ENCODE results near the gene TPM2. TPM values are rescaled to one million over a fixed set of nuclear protein-coding genes. Genes with fewer than 3 reads are reported as not detected.

Gene TPM2
- total RNA-seq, 1 donor from 2014 or later = 460 TPM

- Histone ChIP-seq H3K27me3 (no peaks in the 10 kb centered on the region), H3K36me3 (peaks cover 0 to 36% of the 10 kb centered on the region in 2 donors), H3K4me1 (peaks cover 38% of the 10 kb centered on the region), H3K9me3 (no peaks in the 10 kb centered on the region), H3K27ac (no peak overlapping the region), H3K4me3 (no peak overlapping the region)
- TF ChIP-seq POLR2AphosphoS5 (IDR thresholded peaks at IDR 0.05; ENCODE audit: insufficient read depth in 1 of 2, low read depth in 1 of 2) = no peak
- no peak for DNase-seq (ENCODE audit: extremely low spot score in 2 of 2)
- intact Hi-C loops (cut with DNase I) = loop anchor here (5.0 kb wide), 1 partner anchor 127 kb away; the partner anchor contains the start of gene TESK1
Observed at GRCh38 chr9:35734096-35734495, 44.4 kb upstream of the TPM2 start.

DNA sequence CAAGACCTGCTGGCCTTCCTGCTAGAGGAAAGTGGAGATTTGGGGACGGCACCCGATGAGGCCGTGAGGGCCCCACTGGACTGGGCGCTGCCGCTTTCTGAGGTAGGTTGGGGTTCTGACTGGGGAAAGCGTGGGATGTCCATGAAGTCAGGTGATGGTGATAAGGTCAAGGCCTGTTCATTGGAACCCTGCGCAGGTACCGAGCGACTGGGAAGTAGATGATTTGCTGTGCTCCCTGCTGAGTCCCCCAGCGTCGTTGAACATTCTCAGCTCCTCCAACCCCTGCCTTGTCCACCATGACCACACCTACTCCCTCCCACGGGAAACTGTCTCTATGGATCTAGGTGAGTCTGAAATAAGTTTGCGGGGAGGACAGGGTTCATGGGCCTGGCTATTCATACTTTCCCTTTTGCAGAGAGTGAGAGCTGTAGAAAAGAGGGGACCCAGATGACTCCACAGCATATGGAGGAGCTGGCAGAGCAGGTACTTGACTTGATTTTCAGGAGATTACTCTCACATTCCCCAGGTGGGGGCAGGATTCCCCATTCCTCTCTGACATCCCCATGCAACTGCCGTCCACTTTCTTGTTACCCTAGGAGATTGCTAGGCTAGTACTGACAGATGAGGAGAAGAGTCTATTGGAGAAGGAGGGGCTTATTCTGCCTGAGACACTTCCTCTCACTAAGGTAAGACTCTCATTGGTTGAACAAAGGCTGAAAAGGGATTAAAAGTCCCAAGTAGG lies 43.2 kb upstream of the TPM2 start:
- DNase-seq (ENCODE audit: extremely low spot score in 2 of 2) = no peak
- H3K9me3 ChIP-seq = no peaks in the 10 kb centered on the region
- peak overlapping the region; percentile 84 to 92 for H3K4me3 ChIP-seq
- intact Hi-C loops (cut with DNase I) = loop anchor here (5.0 kb wide), 1 partner anchor 126 kb away; the partner anchor contains the start of gene TESK1
- peaks cover 47% of the 10 kb centered on the region for H3K4me1 ChIP-seq
- H3K36me3 ChIP-seq = peaks cover 0 to 25% of the 10 kb centered on the region in 2 donors
- TF ChIP-seq POLR2AphosphoS5 (IDR thresholded peaks at IDR 0.05; ENCODE audit: insufficient read depth in 1 of 2, low read depth in 1 of 2) (no peak), POLR2A (IDR thresholded peaks at IDR 0.05) (no peak)
- TF ChIP-seq, protein P1, sequence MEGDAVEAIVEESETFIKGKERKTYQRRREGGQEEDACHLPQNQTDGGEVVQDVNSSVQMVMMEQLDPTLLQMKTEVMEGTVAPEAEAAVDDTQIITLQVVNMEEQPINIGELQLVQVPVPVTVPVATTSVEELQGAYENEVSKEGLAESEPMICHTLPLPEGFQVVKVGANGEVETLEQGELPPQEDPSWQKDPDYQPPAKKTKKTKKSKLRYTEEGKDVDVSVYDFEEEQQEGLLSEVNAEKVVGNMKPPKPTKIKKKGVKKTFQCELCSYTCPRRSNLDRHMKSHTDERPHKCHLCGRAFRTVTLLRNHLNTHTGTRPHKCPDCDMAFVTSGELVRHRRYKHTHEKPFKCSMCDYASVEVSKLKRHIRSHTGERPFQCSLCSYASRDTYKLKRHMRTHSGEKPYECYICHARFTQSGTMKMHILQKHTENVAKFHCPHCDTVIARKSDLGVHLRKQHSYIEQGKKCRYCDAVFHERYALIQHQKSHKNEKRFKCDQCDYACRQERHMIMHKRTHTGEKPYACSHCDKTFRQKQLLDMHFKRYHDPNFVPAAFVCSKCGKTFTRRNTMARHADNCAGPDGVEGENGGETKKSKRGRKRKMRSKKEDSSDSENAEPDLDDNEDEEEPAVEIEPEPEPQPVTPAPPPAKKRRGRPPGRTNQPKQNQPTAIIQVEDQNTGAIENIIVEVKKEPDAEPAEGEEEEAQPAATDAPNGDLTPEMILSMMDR (IDR thresholded peaks at IDR 0.05) = no peak
- H3K27me3 ChIP-seq = no peaks in the 10 kb centered on the region
- H3K27ac ChIP-seq = peak overlapping the region; percentile 89

DNA sequence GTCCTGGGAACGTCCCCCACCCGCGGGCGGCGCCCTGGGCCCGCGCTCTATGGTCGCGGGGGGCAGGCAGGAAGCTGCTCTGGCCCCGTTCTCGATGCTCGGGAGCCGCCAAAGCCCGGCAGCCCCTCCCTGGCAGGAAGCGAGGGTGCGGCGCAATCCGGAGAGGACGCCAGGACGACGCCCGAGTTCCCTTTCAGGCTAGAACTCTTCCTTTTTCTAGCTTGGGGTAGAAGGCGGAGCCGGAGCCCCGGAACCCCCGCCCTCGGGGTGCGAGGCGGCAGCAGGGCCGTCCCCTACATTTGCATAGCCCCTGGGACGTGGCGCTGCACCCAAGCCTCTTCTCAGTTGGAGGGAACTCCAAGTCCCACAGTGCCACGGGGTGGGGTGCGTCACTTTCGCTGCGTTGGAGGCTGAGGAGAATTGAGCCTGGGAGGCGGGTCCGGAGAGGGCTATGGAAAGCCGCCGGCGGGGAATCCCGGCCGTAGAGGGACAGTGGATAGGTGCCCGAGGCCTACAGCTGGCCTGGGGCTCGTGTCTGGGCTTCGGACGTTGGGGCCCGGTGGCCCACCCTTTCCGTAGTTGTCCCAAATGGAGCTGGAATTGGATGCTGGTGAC lies 42.6 kb upstream of the TPM2 start, which contains the start of the genes CREB3 and TLN1:
Gene CREB3, plus strand, starts transcription at position 482 of the 615 bp plus-strand sequence. Its CDS starts 107 bp downstream, at position 589.
Gene TLN1, minus strand, starts transcription at position 11 of the 615 bp plus-strand sequence. CDS start 6,501 bp downstream, outside the sequence.
- H3K4me1 ChIP-seq = peaks cover 54% of the 10 kb centered on the region
- TF ChIP-seq POLR2AphosphoS5 (IDR thresholded peaks at IDR 0.05; ENCODE audit: insufficient read depth in 1 of 2, low read depth in 1 of 2) (peak; percentile 97), POLR2A (IDR thresholded peaks at IDR 0.05) (peak; percentile 26 to 57)
- TF ChIP-seq, protein P1 (IDR thresholded peaks at IDR 0.05) = no peak
- intact Hi-C loops (cut with DNase I) = loop anchor here (5.0 kb wide), 1 partner anchor 125 kb away; the partner anchor contains the start of gene TESK1

DNA sequence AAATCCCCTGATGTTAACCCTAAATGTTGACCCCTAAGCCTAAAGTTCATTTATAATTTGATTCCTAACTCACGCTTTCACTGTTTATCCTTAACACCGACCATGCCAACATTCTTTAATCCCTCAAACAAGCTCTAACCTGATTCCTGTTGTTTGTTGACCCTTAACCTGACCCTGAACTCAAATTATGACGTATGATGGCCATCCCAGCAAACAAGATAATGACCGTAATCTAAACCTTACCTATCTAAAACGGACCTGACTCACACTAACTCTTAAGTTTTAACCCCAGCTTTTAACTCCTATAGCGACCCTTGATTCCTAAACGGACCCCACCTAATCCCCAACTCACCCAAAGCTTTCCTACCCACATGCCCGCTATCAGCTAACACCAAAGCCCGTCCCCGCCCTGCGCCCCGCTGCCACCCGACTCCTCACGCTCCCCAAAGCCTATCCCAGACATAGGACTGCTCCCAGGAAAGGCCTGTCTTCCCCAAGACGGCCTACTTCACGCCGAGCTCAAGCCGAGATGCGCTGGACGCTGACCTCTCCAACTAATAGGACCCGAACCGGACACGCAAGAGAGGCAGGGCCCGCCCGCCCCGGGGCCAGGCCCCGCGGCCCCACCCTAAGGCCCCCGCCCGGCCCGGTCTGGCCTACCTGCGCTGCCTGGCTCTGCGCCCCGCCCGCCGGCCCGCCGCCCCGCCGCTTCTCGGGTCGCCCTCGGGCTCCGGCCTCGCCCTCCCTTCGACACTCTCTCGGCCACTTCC lies 41.9 kb upstream of the TPM2 start:
- H3K9me3 ChIP-seq = no peaks in the 10 kb centered on the region
- H3K36me3 ChIP-seq = peaks cover 0 to 12% of the 10 kb centered on the region in 2 donors
- no peak for TF ChIP-seq POLR2AphosphoS5 (IDR thresholded peaks at IDR 0.05; ENCODE audit: insufficient read depth in 1 of 2, low read depth in 1 of 2)
- peak in 1 of 2 donors; percentile 24 for TF ChIP-seq POLR2A (IDR thresholded peaks at IDR 0.05)
- TF ChIP-seq, protein P1 (IDR thresholded peaks at IDR 0.05) = no peak
- no peaks in the 10 kb centered on the region for H3K27me3 ChIP-seq
- peak overlapping the region; percentile 89 for H3K27ac ChIP-seq
- H3K4me3 ChIP-seq = peak overlapping the region; percentile 84 to 92
- no peak for DNase-seq (ENCODE audit: extremely low spot score in 2 of 2)
- peaks cover 61% of the 10 kb centered on the region for H3K4me1 ChIP-seq
- intact Hi-C loops (cut with DNase I) = loop anchor here (5.0 kb wide), 1 partner anchor 124 kb away; the partner anchor contains the start of gene TESK1

More for the DNA sequence above, 42.6 kb upstream of the TPM2 start, which contains the start of the genes CREB3 and TLN1:
- Histone ChIP-seq H3K27ac (peak within 1 kb of the TSS; percentile 89), H3K4me3 (peak within 1 kb of the TSS; percentile 84 to 92), H3K27me3 (no peaks in the 10 kb centered on the region), H3K9me3 (no peaks in the 10 kb centered on the region), H3K36me3 (peaks cover 0 to 19% of the 10 kb centered on the region in 2 donors)
- peak; percentile 98 to 99 for DNase-seq (ENCODE audit: extremely low spot score in 2 of 2)

DNA sequence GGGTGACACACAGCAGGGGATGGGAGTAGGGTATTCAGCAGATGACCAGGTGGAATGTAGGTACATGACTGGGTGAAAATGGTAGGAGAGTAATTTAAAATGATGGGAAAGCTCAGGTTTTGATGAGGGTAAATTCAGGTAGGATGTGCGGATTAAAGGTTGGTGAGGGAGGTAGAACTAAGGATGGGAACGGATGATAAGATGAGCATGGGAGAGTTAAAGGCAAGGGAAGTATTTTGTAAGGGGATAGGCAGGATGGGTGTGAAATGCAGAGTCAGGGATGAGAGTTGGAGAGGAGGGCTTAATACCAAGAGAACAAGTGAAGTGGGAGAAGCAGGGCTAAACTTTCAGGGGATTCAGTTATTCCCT lies 40.7 kb upstream of the TPM2 start:
- Histone ChIP-seq H3K27me3 (no peaks in the 10 kb centered on the region), H3K27ac (peak overlapping the region; percentile 89), H3K4me1 (peaks cover 71% of the 10 kb centered on the region), H3K4me3 (peak overlapping the region; percentile 84 to 92), H3K36me3 (peaks cover 0 to 8% of the 10 kb centered on the region in 2 donors), H3K9me3 (no peaks in the 10 kb centered on the region)
- TF ChIP-seq POLR2A (IDR thresholded peaks at IDR 0.05) (no peak), POLR2AphosphoS5 (IDR thresholded peaks at IDR 0.05; ENCODE audit: insufficient read depth in 1 of 2, low read depth in 1 of 2) (no peak)
- TF ChIP-seq, protein P1 (IDR thresholded peaks at IDR 0.05) = no peak
- no peak for DNase-seq (ENCODE audit: extremely low spot score in 2 of 2)
- intact Hi-C loops (cut with DNase I) = loop anchor here (5.0 kb wide), 1 partner anchor 123 kb away; the partner anchor contains the start of gene TESK1
